GM12865 (cell line): Measurements from ENCODE around the gene CT45A6.
"Not testable (repeated sequence)": the region's sequence is repeated elsewhere in the genome, so short reads cannot be mapped to it uniquely, and the experiment has no call there.

Source experiments
- DNase-seq: peaks from one replicate; pipeline ENCODE4 v3.0.0; 2010; ENCODE audit warnings: low read depth
- H3K4me3 ChIP-seq: 2 replicates; pipeline ENCODE4 v1.5.1; 2011; ENCODE audit warnings: mild to moderate bottlenecking, low read depth, low read length, control low read depth

Gene CT45A6, protein sequence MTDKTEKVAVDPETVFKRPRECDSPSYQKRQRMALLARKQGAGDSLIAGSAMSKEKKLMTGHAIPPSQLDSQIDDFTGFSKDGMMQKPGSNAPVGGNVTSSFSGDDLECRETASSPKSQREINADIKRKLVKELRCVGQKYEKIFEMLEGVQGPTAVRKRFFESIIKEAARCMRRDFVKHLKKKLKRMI

GRCh38 chrX:135802687-135803086, at the start of gene CT45A6:
Gene CT45A6, minus strand, starts transcription at chrX:135802787. Its CDS starts 3,794 bp downstream, at chrX:135798993.
- H3K4me3 ChIP-seq, DNase-seq: not testable (repeated sequence)

DNA sequence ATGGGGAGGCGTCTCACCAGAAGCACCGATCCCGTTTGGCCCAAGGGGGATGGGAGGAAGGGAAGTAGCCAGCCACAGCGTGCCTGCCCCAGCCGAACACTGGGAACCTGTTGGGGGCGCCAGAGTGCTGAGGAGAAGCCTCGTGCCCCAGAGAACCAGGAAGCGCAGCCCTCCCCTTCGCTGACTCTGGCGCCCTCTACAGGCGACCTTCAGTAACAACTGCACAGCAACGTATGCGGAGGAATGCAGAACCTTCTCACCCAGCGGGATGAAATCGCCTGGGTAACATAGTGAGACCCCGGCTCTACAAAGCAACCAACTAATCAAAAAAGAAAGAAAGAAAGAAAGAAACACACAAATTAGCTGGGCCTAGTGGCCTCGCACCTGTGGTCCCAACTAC, 34.6 kb upstream of the CT45A6 start, which contains the start of gene CT45A7:
CT45A7 (minus strand) TSS at position 101 of the 400 bp plus-strand sequence. CDS start 3,747 bp downstream, outside the sequence.
- H3K4me3 ChIP-seq, DNase-seq: not testable (repeated sequence)

GRCh38 chrX:135819912-135820311, 17.3 kb upstream of the CT45A6 start, which contains the start of gene CT45A2:
Gene CT45A2, minus strand, starts transcription at chrX:135820012. Its CDS starts 3,747 bp downstream, at chrX:135816265.
- DNase-seq, H3K4me3 ChIP-seq: not testable (repeated sequence)

GRCh38 chrX:135785403-135785802, 17.2 kb downstream of the CT45A6 start, which contains the start of gene CT45A5:
Gene CT45A5, minus strand, starts transcription at chrX:135785503. Its CDS starts 3,774 bp downstream, at chrX:135781729.
- DNase-seq, H3K4me3 ChIP-seq: not testable (repeated sequence)

DNA sequence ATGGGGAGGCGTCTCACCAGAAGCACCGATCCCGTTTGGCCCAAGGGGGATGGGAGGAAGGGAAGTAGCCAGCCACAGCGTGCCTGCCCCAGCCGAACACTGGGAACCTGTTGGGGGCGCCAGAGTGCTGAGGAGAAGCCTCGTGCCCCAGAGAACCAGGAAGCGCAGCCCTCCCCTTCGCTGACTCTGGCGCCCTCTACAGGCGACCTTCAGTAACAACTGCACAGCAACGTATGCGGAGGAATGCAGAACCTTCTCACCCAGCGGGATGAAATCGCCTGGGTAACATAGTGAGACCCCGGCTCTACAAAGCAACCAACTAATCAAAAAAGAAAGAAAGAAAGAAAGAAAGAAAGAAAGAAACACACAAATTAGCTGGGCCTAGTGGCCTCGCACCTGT, 34.5 kb downstream of the CT45A6 start, which contains the start of gene CT45A3:
CT45A3 (minus strand) TSS at position 101 of the 400 bp plus-strand sequence. CDS start 3,747 bp downstream, outside the sequence.
- H3K4me3 ChIP-seq, DNase-seq: not testable (repeated sequence)

DNA sequence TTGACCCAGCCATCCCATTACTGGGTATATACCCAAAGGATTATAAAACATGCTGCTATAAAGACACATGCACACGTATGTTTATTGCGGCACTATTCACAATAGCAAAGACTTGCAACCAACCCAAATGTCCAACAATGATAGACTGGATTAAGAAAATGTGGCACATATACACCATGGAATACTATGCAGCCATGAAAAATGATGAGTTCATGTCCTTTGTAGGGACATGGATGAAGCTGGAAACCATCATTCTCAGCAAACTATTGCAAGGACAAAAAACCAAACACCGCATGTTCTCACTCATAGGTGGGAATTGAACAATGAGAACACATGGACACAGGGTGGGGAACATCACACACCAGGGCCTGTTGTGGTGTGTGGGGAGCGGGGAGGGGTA, 57.8 kb downstream of the CT45A6 start:
- H3K4me3 ChIP-seq, DNase-seq: not testable (repeated sequence)
